ENCODE data around the gene SLC34A3. TPM values are rescaled to one million over a fixed set of nuclear protein-coding genes. Genes with fewer than 3 reads are reported as not detected.

The SLC34A3 gene
- total RNA-seq, 1 donor from 2014 or later = not detected

DNA sequence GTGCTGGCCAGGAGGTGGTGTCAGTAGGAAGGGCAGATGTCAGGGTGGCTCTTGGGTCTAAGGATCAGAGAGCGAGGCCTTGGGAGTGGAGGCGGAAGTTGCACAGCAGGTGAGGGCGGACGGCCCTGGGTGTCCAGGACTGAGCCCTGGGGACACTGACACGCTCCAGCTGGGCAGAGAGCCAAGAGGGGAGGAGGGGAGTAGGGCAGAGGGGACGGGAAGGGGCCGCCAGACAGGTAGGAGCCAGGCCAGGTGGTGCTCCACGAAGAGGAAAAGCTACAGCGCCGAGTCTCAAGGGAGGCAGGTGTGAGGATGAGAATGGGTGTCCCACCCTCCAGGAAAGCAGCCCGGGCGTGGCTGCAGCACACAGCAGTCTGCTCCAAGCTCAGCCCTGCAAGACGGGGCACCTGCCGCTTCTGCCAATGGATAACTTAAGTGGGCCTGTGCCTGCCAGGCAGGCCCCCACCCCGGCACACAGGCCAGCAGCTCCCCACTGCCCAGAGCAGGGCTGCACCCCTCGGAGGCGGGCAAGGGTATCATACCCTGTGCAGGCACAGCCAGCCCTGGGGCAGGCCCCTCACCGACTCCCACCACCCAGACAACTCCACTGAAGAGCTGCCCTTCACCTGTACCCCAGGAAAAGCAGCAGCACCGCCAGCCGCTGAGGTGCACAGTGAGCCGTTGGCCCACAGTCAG is 35.0 kb upstream of the SLC34A3 start:
- no peak for DNase-seq

DNA sequence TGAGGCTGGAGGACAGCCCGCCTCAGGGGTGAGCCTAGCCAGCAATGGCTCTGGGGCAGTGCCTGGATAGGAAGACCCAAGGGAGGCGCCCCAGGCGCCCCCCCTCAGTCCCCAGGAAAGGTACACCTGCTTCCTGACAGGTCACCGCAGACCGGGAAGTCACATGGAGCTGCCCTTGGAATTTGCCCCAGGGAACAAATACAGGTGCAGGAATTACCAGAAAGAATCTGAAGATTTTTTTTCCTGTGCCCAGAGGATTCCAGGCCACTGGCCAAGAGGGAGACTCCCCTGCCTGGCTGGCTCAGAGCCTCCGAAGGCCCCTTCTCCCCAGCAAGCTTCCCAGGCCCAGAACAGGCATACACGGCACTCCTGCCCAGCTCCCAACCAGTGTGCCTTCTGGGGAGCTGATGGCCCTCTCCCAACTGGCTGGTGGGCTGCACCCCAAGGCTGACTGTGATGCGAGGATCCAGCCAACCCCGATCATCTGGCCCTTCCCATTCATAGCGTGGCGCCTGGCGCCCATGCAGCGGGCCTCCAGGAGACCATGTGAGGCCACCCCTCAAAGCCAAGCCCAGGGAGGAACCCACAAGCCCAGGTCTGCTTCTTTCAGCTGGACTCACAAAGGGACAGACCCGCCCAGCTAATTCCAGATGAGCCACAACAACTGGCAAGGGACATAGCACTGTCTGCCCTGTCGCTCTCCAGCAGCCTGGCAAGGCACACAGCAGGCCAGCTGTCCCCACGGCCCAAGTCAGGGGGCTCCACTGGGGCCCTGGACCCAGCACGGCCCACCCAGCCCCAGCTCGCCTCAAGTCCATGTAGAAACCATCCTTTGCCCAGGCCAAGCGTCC is 32.4 kb upstream of the SLC34A3 start:
- DNase-seq = no peak

DNA sequence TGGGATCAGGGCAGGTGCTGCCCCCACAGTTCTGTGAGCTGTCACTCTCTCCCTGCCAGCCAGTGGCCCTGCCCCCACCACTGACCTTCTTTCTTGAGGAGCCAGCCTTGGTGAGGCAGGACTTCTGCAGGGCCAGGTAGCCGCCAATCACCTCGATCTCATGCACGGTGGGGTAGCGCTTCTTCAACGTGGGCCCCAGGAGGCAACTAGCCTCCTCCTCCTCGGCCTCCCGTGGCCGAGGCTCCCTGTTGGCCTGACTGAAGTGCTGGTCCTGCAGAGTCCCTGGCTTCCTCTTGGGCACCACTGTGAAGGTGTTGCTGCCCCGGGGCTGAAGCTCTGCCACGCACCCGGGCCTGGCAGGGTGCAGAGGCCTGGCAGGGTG is 31.8 kb upstream of the SLC34A3 start:
- no peak for DNase-seq

DNA sequence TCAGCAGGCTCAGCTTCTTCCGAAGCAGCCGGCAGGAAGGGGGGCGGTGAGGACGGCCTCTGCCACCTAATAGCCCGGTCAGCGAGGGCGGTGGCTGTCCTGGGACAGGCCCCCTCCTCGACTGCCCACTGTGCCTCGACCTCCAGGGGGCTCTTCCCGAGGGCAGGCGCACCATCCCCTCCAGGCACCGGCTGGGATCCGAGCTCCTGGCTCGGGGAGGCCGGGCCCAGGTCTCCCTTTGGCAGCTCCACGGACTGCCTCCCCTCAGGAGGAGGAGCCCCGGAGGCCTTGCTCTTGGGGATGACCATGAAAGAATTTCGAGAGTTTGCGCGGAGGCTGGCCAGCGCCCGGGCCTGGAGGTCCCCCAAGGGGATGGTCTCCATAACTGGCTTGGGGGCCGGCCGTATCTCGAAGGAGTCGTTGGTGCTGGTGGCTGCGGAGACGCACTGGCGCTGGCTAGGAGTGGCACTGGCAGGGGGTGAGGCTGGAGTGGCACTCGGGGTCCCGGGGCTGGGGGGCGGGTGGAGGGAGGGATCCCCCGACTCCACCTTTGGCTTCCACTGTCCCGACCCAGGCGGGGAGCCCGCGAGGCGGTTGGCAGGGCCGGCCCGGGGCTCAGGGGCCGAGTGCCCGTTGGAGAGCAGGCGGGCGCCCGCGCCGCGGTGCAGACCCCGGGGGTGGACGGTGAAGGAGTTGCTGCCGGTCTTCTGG is 31.1 kb upstream of the SLC34A3 start:
- DNase-seq = no peak

DNA sequence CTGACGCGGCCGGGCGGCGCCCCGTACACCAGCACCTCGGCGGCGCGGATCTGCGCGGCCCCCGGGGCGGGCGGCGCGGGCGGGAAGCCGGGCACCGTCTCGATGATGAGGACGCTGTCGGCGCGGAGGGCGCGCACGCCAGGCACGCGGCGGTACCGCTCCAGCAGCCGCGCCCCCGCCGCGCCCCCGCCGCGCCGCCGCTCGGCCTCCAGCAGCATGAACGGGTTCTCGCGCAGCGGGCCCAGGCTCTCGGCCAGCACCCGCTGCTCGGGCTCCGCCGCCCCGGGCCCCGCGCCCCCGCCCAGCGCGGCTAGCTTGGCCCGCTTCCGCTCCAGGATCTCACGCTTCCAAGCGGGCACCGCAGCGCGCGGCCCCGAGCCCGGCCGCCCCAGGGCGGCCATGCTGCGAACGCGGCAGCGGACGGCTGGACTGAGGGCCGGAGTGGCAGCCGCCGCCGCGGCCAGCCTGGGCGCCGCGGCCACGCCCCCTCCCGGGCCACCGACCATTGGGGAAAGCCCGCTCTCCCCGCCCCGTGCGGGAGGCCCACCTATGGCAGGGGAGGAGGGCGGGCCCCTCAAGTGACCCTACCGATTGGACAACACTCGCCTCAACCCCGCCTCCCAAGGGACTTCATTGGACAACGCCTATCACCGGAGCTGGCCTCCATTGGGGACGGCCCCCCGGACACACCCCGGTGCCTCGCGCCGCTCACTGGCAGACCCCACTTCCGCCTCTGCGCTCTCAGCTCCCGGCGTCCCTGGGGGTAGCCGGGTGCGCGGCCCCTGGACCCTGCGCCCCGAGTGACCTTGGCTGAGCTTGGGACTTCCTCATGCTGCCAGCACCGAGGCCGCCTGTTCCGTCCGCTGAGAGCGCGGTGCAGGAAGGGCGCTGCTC is 30.1 kb upstream of the SLC34A3 start, which contains the start of gene TPRN:
TPRN (minus strand) TSS at position 431 of the 894 bp plus-strand sequence; CDS start at position 401, 30 bp downstream.
- DNase-seq = peak; percentile 95

DNA sequence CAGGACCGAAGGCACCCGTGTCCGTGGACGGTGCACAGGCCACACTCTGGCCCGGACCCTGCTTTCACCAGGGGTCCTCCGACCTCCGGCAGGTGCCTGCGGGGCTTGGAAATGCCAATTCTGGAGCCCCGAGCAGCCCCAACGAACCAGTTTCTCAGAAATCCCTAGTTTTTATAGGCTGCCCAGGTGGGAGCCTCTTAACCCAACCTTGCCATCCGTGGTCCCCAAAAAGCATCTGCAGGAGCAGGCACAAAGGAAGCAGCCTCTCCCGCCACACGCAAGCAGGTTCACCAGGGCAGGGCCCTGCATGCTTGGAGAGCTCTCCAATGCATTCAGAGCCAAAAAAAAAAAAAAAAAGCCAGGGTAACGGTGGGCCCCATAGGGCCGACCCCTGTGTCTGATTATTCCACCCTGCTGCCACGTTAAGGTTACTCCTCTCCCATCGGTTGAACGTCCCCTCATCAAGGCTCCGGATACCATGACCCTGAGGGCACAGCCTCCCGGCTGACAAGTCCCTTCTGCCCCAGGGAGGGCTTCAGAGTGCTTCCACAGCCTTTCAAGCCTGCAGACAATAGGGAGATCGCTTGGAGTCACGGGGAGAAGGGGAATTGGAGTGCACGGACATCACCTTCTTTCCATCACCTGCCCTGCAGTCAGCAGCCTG is 29.4 kb upstream of the SLC34A3 start:
- DNase-seq = no peak

DNA sequence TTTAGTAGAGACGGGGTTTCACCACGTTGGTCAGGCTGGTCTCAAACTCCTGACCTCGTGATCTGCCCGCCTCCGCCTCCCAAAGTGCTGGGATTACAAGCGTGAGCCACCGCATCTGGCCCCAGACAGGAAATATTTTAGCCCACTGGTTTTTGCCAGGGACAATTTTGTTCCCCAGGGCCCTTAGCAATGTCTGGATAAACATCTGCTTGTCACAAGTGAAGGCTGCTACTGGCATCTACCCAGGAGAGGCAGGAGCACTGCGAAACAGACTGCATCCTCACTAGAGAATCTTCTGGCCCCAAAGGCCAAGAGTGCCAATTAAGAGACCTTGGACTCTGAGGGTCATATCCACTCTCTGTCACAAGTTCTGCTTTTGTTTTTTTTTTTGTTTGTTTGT is 27.7 kb upstream of the SLC34A3 start:
- no peak for DNase-seq

DNA sequence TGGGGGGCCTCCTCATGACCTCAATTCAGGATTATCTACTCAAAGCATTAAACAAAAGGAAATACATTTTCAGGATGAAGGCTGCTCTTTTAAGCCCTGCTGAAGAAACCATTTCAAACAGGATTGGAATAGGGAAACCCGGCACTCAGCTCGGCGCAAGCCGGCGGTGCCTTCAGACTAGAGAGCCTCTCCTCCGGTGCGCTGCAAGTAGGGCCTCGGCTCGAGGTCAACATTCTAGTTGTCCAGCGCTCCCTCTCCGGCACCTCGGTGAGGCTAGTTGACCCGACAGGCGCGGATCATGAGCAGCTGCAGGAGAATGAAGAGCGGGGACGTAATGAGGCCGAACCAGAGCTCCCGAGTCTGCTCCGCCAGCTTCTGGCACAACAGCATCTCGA is 26.0 kb upstream of the SLC34A3 start:
- DNase-seq = no peak

DNA sequence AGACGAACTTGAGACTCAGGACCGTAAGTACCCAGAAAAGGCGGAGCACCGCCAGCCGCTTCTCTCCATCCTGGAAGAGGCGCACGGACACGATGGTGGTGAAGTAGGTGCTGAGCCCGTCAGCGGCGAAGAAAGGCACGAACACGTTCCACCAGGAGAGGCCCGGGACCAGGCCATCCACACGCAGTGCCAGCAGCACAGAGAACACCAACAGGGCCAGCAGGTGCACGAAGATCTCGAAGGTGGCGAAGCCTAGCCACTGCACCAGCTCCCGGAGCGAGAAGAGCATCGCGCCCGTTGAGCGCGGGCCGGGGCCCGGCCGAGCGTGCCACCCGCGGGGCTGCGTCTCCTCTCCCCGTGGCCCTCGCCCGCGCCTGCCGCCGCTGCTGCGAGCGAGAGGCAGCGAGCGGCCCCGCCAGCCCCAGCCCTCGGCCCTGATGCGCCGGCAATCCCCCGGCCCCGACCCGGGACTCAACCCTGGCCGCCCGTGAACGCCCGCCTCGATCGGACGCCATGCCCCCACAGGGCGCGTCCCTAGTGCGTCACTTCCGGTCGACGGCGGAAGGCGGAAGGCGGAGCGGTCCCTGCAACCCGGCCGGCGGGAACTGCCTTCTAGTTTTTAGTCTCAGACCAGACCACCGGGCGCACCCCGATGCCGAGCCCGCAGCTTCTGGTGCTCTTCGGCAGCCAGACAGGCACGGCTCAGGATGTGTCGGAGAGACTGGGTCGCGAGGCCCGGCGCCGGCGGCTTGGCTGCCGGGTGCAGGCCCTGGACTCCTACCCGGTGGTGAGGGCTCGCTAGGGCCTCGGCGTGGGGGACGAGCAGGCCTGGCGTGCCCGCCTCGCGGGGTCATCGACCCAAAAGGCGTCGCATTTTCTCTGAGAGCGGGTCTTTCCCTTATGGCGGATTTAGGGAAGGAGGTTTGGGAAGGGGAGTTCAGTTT is 25.3 kb upstream of the SLC34A3 start, which contains the start of the genes NDOR1 and TMEM203:
NDOR1 (plus strand) TSS at position 575 of the 944 bp plus-strand sequence; CDS start at position 653, 78 bp downstream.
TMEM203 (minus strand) TSS at position 523 of the 944 bp plus-strand sequence; CDS start at position 289, 234 bp downstream.
- DNase-seq = peak; percentile 53

DNA sequence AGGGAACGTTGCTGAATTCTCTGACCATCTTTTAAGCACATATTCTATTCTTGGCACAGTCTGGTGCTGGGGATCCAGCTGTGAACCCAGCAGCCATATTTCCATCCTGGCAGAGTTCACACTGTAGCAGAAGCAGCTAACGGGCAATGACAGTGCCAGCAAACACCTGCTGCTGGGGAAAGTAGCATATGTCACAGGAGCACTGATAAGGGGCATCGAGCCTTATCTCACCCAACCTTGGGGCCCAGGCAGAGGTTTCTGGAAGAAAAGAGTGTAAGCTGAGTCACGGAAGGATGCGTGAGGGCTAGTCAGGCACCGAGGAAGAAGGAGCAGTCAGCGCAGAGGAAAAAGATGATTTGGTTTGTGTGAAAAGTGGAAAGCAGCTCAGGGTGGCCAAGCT is 24.1 kb upstream of the SLC34A3 start:
- no peak for DNase-seq

DNA sequence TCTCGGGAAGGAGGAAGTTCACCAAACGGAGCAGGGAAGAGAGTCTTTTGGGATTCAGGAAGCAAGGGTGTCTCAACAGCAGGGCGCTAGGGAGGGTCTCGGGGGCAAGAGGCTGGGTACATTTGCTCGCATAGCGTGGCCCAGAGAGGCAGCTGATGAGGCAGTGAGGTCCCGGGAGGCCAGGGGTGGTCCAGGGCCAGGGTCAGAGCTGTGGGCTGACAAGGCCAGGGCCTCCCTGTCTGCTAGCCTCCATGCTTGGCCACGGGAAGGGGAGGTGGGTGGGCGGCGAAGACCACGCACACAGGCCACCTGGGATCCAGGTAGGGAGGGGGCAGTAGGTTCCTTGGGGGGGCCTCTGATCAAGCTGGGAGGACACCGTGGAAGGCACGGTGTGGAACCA is 19.2 kb upstream of the SLC34A3 start:
- no peak for DNase-seq

DNA sequence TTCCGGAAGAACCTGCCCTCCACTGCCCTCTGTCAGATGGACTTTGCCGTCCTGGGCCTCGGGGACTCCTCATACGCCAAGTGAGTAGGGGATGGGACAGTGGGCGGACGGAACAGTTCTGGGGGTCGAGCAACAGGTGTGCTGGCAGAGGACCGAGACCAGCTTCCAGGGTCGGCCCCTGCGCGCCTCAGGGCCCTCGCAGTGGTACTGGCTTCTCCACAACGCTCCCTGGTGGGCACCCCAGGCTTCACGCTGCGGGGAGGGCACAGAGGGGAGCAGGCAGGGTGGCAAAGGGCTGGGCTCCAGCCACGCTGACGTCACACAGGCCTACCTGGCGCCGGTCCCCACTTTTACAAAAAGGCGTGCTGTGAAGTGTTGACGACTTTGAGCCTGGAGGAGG is 18.2 kb upstream of the SLC34A3 start:
- no peak for DNase-seq

DNA sequence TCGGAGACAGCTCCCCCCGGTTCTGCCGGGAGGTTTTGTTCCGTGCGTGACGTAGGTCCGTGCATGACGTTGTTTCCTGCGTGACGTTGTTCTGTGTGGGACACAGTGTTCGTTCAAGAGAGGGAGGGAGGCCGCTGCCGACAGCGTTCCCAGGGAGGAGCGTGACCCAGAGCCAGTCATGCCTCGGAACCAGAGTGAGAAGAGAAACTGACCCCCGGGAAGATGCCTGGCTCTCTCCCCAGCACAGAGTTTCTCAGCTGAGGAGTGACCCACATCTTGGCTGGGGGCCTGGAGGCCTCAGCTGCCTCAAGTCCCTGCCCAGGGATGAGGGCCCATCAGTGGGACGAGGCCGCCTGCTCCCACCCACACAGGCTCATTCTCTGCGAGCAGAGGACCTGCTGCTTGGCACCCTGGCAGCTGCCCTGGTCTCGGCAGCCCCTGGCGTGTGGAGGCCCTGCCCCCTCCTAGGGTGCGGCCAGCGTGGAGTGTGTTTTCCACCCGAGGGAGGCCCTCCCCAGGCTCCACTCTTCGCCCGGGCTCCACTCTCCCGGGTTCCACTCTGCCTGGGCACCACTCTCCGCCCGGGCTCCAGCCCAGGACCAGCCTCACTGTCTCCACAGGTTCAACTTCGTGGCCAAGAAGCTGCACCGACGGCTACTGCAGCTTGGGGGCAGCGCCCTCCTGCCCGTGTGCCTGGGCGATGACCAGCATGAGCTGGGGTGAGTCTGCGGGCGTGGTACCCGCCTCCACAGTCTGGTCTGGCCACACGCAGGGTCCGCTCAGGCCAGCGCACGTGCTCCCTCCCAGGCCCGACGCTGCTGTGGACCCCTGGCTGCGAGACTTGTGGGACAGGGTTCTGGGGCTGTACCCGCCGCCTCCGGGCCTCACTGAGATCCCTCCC is 17.3 kb upstream of the SLC34A3 start:
- no peak for DNase-seq

DNA sequence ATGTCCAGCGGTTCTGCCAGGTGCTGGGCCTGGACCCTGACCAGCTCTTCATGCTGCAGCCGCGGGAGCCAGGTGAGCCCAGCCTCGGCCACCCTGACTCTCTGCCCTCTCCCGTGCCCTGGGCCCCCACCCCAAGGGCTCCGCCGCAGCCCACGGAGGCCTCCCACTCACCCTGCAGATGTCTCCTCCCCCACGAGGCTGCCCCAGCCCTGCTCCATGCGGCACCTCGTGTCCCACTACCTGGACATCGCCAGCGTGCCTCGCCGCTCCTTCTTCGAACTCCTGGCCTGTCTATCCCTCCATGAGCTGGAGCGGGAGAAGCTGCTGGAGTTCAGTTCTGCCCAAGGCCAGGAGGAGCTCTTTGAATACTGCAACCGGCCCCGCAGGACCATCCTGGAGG is 16.1 kb upstream of the SLC34A3 start:
- DNase-seq = no peak

DNA sequence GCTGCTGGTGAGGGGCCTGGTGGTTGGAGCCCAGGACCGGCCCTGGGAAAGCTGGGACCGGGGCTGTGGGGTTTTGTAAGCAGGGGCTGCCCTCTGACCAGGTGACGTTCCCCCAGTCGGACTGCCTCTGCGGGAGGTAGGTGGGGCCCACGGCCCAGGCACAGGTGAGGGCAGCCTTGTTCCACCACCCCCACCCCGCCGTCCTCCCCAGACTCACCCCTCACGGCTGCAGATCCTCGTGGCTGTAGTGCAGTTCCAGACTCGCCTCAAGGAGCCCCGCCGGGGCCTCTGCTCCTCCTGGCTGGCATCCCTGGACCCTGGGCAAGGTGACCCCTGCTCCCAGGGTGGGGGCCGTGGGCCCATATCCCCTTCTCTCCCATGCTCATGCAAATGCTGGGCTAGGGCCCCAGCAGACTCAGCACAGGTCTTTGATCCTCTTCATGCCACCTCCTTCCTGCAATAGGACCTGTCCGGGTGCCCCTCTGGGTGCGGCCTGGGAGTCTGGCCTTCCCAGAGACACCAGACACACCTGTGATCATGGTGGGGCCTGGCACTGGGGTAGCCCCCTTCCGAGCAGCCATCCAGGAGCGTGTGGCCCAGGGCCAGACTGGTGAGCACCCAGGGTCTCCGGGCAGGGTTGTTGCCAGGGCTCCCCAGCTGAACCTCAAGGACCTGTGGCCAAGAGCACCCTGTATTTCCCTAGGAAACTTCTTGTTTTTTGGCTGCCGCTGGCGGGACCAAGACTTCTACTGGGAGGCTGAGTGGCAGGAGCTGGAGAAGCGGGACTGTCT is 15.3 kb upstream of the SLC34A3 start:
- no peak for DNase-seq

DNA sequence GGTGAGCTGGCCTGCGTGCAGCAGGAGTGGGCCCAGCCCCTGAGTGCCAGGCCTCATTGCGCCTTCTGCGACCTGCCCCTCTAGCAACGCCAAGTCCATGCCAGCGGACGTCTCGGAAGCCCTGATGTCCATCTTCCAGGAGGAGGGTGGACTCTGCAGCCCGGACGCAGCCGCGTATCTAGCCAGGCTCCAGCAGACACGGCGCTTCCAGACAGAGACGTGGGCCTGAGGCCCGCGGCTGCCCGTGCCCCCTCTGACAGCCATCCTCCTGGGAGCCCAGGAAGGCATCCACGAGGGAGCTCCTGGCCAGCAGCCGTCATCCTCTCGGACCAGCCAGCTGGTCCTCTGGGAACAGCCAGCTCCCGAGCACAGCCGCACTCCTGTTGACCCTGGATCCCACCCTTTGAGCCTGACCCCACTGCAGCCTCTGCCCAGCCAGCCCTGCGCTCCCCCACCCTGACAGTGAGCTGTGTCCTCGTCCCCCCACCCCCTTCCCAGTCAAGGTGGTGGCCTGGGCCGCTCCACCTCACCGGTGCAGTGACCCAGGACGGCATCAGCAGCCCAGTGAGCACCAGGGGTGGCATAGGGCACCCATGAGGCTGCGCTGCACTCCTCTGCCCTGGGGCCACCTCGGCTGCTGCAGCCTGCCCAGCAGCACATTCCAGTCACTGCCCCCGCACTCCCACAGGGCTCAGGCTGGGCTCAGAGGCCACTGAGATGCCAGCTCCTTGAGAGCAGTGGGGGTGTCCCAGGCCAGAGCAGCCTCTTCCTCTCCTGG is 14.3 kb upstream of the SLC34A3 start:
- DNase-seq = no peak
